GM12865 (cell line): ENCODE data around the gene ZSCAN5A.

ENCODE experiments used
- DNase-seq: peaks from one replicate; pipeline ENCODE4 v3.0.0; 2010; ENCODE audit warnings: low read depth
- H3K4me3 ChIP-seq: 2 replicates; pipeline ENCODE4 v1.5.1; 2011; ENCODE audit warnings: mild to moderate bottlenecking, low read depth, low read length, control low read depth
- CTCF ChIP-seq: IDR thresholded peaks from 2 replicates; pipeline ENCODE4 v1.5.1; 2011; ENCODE audit warnings: low read length, control low read depth, low read depth, inconsistent platforms; ENCODE audit not compliant: insufficient read depth; ENCODE audit errors: missing control alignments

ZSCAN5A gene

DNA sequence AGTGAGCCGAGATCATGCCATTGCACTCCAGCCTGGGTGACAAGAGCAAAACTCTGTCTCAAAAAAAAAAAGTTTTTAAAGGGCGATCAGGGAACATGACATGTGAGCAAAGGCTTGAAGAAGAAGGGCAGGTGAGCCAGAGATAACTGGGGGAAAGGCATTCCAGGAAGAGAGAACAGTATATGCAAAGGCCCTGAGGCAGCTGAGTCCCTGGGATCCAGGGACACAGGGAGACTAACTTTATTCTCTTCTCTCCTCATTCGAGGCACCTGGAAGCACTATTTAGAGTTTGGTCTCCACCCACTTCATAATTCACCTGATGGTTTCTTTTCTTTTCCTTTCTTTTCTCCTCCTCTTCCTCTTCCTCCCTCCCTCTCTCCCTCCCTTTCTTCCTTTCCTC lies 17.6 kb downstream of the ZSCAN5A start:
- H3K4me3 ChIP-seq: no peak overlapping the region
- DNase-seq: no peak
- no peak for TF ChIP-seq CTCF

DNA sequence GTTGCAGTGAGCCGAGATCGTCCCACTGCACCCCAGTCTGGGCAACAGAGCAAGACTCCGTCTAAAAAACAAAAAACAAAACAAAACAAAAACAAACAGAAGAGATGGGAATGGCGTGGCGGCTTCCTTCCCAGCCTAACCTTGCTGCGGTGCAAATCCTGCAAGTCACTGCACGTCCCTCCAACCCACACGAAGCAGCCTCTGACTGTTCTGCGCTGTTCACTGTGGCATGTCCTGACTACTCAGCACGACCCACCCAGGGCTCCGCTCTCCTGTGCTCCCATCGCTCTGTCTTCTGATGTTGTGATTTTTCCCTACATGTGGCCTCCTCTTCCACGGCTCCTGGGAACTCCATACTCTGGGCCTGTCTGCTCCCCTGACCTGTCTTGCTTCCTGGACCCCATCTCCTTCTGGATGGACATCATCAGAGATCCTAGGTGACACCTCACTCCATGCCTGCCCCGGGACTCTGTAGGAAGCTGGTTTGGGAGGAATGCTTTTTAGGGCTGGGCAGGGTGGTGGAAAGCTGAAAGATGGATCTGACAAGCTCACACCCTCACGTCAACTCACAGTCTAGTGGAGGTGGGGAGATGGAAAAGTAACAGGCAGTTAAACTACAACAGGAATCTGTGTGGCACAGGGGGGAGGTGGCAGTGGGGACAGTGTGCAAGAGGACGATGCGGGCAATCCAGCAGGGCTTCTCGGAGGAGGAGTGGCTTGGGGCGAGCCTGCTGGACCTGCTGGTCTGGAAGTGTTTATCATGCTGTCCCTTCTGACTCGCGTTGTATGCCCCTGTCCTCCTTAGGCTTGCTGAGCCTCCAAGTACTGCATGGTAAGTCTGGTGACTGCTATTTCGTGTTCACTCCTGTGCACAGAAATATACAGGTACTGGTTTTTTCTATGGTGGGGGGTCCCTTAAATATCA lies 18.8 kb downstream of the ZSCAN5A start:
- no peak overlapping the region for H3K4me3 ChIP-seq
- no peak for TF ChIP-seq CTCF
- no peak for DNase-seq

- no peak for DNase-seq
Measured at GRCh38 chr19:56294549-56294948, 20.1 kb downstream of the ZSCAN5A start.

DNA sequence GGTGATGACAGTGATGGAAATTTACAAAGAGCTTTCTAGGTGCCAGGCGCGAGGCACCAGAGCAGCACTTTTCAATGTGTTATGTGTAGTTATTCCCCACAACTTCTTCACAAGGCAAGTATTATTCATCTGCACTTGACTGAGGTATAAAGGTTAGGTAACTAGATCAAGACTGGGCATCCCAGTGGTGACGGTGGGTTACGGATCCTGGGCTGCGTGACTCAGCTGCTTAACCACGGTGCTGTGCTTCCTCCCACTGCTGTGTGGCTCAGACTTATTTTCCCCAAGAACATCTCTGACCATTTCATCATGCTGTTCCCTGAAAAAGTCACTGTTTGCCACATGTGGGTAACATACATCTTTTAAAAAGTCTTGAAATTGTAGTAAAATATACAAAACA lies 22.8 kb downstream of the ZSCAN5A start:
- H3K4me3 ChIP-seq: no peak overlapping the region
- DNase-seq: no peak
- no peak for TF ChIP-seq CTCF

More at GRCh38 chr19:56294549-56294948, 20.1 kb downstream of the ZSCAN5A start:
- H3K4me3 ChIP-seq: no peak overlapping the region
- TF ChIP-seq CTCF: no peak

- no peak overlapping the region for H3K4me3 ChIP-seq
- TF ChIP-seq CTCF: no peak
- DNase-seq: no peak
Measured at GRCh38 chr19:56290104-56290503, 24.5 kb downstream of the ZSCAN5A start.

DNA sequence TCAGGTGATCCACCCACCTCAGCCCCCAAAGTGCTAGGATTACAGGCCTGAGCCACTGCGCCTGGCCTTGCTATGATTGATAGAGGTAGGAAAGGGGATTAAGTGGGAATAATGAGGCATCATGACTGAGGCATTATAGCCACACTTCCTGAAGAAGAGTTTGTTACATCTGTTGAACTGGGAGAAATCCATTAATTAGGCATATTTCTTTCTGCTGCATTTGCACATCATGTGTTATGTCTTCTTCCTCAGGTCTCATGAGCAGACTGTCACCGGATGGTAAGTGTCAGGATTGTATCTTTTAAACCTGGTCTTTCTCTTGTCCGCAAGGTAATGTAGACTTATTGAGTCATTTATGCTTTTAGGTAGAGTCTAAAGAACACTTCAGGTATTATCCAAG lies 29.9 kb downstream of the ZSCAN5A start:
- DNase-seq: no peak
- TF ChIP-seq CTCF: no peak
- no peak overlapping the region for H3K4me3 ChIP-seq
